Stimulated activated CD4-positive, alpha-beta T cell treated with anti-CD3 and anti-CD28 coated beads, Interleukin-12 subunit alpha, Interleukin-12 subunit beta, amount 100 ng/mL, for 4 hours (primary cell): Measurements from ENCODE around the gene IGF2BP3.
A peak's percentile ranks its signal among the peaks of the same experiment; 100 is the strongest.
"Not testable (repeated sequence)": the region's sequence is repeated elsewhere in the genome, so short reads cannot be mapped to it uniquely, and the experiment has no call there.

Experiments used
- DNase-seq: peaks from one replicate; pipeline ENCODE4 v3.0.0-alpha.2; 2020

The IGF2BP3 gene

GRCh38 chr7:23419160-23419559, 51.1 kb downstream of the IGF2BP3 start:
- DNase-seq = no peak

GRCh38 chr7:23418046-23418445, 52.2 kb downstream of the IGF2BP3 start:
- no peak for DNase-seq

DNA sequence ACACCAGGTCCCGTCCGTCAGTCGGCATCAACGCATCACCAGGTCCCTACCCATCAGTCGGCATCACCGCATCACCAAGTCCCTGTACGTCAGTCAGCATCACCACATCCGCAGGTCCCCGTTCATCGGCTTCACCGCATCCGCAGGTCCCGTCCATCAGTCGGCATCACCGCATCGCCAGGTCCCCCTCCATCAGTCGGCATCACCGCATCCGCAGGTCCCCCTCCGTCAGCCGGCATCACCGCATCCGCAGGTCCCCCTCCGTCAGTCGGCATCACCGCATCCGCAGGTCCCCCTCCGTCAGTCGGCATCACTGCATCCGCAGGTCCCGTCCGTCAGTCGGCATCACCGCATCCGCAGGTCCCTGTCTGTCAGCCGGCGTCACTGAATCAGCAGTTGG, 55.1 kb downstream of the IGF2BP3 start:
- no peak for DNase-seq

- DNase-seq = no peak
Measured at GRCh38 chr7:23410446-23411183, 59.7 kb downstream of the IGF2BP3 start.

DNA sequence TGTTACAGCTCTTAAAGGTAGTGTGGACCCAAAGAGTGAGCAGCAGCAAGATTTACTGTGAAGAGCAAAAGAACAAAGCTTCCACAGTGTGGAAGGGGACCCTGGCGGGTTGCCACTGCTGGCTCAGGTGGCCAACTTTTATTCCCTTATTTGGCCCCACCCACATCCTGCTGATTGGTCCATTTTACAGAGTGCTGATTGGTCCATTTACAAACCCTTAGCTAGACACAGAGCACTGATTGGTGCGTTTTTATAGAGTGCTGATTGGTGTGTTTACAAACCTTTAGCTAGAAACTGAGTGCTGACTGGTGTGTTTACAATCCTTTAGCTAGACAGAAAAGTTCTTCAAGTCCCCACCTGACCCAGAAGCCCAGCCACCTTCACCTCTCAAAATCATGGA, 63.7 kb downstream of the IGF2BP3 start:
- DNase-seq = not testable (repeated sequence)

DNA sequence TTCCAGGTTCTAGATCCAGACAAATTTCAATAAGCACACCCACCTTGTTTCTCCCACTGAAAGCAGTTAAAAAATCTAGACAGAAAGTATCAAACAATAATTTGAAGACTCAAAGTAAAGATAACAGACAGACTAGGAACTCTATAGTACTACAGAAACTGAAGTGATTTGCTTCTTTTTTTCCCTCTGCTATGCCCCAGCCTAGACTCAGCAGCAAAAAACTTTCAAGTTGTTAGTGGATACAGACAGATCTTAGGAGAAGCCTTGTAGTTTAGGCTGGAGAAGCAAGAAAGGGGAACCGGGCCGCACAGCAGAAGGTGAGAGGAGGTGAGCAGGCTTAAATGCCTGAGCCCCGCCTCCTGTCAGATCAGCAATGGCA, 65.1 kb downstream of the IGF2BP3 start:
- DNase-seq = no peak

DNA sequence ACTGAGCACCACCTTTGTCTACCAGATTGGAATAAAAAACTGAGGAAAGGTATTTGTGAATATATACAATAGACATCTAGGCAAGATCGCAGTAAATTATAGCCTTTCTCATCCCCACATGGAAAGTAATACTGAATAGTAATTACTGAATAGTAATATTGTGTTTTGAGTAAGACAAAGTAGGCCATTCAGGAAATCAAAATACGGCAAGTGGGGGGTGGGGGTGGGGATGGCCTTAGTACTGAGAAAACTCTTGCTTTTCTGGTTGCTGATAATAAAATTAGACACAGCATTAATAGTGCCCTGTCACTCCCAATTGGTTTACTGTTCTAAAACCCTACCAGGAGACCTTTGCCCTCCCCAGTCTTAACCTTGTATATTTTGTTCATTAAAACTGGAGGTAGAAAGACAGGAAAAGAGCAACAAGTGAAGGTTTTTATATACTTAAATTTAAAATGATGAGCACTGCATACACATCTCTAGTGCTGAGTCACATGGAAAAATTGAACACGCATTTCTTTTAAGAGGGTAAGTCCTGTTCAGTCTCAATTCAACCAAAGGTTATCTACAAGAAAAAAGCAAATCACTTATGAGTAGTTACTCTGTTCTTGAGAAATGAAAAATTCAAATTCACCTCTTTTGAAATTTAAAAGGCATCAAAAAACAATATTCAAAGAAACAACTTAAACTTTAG, 65.6 kb downstream of the IGF2BP3 start:
- DNase-seq = no peak

DNA sequence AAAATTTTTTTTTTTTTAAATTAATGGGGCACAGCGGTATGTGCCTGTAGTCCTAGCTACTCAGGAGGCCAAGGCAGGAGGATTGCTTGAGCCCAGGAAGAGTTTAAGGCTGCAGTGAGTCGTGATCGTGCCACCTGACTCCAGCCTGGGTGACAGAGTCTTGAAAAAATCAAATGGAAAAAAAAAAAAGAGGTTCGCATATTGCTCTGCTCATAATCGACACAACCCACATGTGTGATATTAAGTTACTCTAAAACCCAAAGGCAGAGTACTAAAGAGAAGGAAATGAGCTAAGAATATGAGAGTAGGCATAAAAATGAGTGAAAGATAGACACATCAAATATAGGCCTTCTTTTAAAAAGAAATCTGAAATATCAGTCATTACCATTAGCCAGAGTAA, 66.3 kb downstream of the IGF2BP3 start:
- no peak for DNase-seq

- DNase-seq = not testable (repeated sequence)
Measured at GRCh38 chr7:23398090-23398489, 72.2 kb downstream of the IGF2BP3 start.

GRCh38 chr7:23397241-23397640, 73.0 kb downstream of the IGF2BP3 start:
- no peak for DNase-seq

GRCh38 chr7:23396222-23397015, 73.9 kb downstream of the IGF2BP3 start:
- DNase-seq = no peak

- DNase-seq = no peak
Measured at GRCh38 chr7:23394488-23395171, 75.7 kb downstream of the IGF2BP3 start.

DNA sequence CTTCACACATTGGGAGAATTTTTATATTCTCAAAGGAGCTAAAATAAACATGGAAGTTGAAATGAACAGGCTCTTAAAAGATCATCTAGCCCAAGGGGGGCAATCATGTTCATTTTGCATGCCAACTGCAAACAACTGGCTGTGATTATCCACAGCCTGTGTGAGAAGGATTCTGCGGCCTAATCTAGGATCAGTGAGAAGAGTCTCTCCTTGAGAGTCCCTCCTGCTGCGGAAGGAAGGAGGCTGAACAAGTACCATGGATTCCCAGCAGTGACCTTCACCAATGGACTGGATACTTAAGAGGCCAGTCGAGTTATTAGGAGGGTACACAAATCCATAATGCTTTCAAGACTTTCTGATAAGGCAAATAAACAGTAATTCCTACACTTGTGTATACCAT, 76.7 kb downstream of the IGF2BP3 start:
- no peak for DNase-seq

GRCh38 chr7:23389701-23390100, 80.6 kb downstream of the IGF2BP3 start:
- no peak for DNase-seq

GRCh38 chr7:23387583-23387982, 82.7 kb downstream of the IGF2BP3 start:
- DNase-seq = no peak

GRCh38 chr7:23385140-23385539, 85.2 kb downstream of the IGF2BP3 start:
- no peak for DNase-seq

GRCh38 chr7:23383225-23383624, 87.1 kb downstream of the IGF2BP3 start:
- no peak for DNase-seq

DNA sequence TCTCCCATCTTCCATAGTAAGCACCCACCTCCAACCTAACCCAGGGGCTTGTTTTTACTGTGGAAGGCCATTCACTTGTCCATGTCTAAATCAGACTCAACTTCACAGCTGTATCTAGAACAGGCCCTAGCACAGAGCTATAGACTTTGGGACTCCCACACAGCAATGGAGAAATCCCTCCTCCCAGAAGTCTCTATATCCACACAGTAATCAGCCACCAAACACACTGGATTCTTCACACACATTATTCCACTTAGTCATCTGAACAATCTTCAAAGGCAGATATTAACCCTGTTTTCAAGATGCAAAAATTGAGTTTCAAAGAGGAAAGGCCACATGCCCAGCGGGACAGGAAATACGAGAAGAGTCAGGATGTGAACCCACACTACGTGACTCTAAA, 89.3 kb downstream of the IGF2BP3 start:
- no peak for DNase-seq

DNA sequence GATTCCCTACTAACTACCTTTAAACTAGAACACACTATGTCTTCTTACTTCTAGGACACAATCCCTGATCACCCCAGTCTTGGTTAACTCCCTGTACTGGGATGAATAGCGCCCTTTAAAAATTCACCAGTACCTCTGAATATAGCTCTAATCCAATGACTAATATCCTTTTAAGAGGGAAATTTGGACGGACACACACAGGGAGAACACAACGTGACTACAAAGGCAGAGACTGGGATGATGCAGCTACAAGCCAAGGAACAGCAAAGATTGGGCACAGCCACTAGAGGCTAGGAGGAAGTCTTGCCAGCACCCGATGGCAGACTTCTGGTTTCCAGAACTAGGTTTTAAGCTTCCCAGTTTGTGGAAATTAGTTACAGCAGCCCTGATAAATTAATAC, 89.7 kb downstream of the IGF2BP3 start:
- DNase-seq = no peak

- DNase-seq = no peak
Measured at GRCh38 chr7:23378996-23379395, 91.3 kb downstream of the IGF2BP3 start.

DNA sequence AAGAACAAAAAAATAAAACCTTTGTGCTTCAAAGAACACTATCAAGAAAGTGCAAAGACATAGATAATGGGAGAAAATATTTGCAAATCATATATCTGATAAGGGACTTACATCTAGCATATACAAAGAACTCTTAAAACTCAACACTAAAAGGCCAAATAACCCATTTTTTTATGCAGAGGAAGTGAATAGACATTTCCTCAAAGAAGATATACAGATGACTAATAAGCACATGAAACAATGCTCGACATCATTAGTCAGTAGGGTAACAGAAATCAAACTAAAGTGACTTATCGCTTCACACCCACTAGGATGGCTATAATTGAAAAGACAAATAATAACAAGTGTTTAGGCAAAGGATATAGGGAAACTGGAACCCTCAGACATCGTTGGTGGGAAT, 93.2 kb downstream of the IGF2BP3 start:
- DNase-seq = no peak

GRCh38 chr7:23373151-23374004, 96.9 kb downstream of the IGF2BP3 start:
- DNase-seq = peak; percentile 33
